Epithelial cell of proximal tubule (primary cell): ENCODE measurements around the gene CCT6A. TPM values are rescaled to one million over a fixed set of nuclear protein-coding genes. Genes with fewer than 3 reads are reported as not detected.
"Not testable (repeated sequence)": the region's sequence is repeated elsewhere in the genome, so short reads cannot be mapped to it uniquely, and the experiment has no call there.

Source experiments
- DNase-seq: peaks from one replicate; pipeline ENCODE4 v3.0.0-alpha.2; 2011; ENCODE audit warnings: low read depth
- H3K4me3 ChIP-seq: 2 replicates; pipeline ENCODE4 v1.5.1; 2011; ENCODE audit warnings: low read depth, mild to moderate bottlenecking, low read length
- total RNA-seq: library from RNA; depleted of rRNA; stranded (reverse); fragments of >200 nt; gene quantifications from 2 replicates; pipeline ENCODE4 v1.2.3, GENCODE V29; 2015
- TF ChIP-seq, protein P1 (sequence below): conservative IDR thresholded peaks from 2 replicates; pipeline ENCODE4 v1.5.1; 2012; ENCODE audit warnings: low read depth, mild to moderate bottlenecking, low read length

The CCT6A gene
- total RNA-seq, 1 donor from 2014 or later, result 272 TPM

DNA sequence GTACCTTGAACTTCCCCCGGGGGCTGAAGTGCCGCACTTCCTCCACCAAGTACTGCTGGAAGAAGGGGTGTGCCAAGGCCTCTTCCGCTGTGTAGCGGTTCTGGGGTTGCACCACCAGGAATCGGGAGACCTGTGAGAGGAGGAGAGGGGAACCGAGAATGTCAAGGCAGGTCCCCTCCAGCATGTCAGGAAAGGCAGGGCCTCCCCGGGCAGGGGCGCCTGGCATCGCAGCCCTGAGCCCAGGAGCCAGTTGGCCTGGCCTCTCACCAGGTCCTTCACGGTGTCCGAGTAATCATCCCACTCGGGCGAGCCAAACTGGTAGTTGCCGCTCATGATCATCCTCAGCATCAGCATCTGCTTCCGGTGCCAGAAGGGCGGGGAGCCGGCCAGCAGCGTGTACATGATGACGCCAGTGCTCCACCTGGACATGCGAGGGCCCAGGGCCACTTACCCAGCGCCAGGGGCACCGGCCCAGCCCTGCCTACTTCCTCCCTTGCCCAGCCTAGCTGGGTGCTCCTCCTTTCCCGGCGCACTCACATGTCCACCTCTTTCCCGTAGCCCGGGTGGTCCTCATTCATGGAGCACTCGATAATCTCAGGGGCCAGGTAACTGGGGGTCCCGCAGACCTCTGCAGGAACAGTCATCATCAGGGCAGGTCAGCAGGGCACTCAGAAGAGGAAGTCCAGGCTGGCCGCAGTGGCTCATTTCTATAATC is 30.2 kb downstream of the CCT6A start:
- DNase-seq, result no peak
- no peak overlapping the region for H3K4me3 ChIP-seq
- TF ChIP-seq, protein P1, sequence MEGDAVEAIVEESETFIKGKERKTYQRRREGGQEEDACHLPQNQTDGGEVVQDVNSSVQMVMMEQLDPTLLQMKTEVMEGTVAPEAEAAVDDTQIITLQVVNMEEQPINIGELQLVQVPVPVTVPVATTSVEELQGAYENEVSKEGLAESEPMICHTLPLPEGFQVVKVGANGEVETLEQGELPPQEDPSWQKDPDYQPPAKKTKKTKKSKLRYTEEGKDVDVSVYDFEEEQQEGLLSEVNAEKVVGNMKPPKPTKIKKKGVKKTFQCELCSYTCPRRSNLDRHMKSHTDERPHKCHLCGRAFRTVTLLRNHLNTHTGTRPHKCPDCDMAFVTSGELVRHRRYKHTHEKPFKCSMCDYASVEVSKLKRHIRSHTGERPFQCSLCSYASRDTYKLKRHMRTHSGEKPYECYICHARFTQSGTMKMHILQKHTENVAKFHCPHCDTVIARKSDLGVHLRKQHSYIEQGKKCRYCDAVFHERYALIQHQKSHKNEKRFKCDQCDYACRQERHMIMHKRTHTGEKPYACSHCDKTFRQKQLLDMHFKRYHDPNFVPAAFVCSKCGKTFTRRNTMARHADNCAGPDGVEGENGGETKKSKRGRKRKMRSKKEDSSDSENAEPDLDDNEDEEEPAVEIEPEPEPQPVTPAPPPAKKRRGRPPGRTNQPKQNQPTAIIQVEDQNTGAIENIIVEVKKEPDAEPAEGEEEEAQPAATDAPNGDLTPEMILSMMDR, result no peak

DNA sequence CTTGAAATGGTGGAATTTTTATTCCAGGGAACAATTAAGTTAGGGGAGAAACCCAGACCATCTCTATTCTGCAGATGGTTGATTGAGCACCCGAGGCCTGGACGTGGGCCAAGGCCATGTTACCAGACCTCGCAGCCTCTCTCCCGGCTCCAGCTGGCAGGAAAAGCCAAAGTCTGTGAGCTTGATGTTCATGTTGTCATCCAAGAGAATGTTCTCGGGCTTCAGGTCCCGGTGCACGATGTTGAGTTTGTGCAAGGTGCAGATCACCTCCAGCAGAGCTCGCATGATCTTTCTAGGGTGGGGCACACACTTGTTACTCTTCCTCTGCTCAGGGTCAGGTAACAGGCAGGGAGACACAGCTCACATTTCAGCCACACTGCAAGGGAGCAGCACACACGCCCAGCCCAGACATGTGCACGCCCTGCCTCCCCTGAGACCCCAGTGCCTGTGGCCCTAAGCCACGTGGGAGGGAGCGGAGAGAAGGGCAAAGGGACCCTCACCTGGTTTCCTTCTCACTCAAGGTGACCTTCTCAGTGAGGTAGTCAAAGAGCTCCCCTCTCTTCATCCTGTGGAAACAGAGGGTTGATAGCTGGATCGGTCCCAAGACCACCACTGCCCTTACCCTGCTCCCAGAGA is 31.7 kb downstream of the CCT6A start:
- no peak for DNase-seq
- H3K4me3 ChIP-seq, result no peak overlapping the region
- TF ChIP-seq, protein P1, result no peak

DNA sequence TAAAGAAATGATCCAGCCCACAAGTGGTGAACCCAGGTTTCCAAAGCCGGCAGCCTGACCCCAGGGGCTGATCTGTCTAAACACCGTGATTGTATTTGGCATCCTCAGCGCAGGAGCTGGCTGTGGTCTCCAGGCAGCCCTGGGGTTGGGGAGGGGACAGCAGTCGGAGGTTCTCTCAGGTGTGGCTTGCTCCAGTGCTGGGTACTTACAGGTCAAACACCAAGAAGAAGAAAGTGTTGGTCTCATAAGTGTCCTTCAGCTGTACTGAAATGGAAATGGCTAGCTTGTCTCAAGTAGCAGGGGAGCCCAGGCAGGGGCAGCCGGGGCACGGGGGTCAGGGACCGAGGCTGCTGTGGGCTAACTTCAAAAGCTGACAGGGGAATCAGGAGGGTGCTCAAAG is 35.2 kb downstream of the CCT6A start:
- TF ChIP-seq, protein P1, result no peak
- no peak overlapping the region for H3K4me3 ChIP-seq
- no peak for DNase-seq

DNA sequence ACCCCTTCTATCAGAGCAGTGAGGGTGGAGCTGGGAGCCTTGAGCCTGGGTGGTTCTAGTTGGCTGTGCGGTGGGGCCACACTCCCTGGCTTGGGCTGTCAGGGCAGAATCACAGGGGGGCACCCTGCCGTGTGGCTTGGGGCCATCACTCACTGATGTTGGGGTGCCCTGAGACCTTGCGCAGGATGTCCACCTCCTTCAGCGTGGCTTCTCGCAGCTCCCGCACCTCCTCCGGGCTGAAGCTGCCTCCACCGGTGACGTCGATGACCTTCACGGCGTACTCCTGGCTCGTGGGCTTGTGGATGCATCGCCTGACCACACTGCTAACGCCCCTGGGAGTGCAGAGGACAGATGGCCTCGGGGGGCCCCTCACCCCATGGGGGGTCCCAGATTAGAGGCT is 35.9 kb downstream of the CCT6A start:
- TF ChIP-seq, protein P1, result no peak
- DNase-seq, result no peak
- H3K4me3 ChIP-seq, result no peak overlapping the region

DNA sequence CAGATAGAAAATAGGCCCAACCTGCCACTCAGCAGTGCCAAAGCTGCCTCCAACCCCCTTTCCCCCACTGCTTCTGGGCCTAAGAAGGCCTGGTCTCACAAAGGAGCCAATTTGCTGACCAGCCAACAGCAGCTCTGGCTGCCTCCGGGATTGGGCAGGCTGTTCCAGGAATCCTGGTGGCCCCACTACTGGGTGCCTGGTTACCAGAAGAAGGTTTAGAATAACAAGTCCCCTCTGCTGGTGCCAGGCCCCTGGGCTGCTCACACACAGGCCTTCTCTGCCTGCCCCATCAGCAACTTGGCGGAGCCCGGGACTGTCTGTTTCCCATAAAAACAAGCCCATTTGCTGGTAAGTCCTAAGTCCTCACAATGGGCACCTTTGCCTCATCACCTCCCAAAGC is 40.0 kb downstream of the CCT6A start:
- H3K4me3 ChIP-seq, result no peak overlapping the region
- no peak for DNase-seq
- TF ChIP-seq, protein P1, result no peak

DNA sequence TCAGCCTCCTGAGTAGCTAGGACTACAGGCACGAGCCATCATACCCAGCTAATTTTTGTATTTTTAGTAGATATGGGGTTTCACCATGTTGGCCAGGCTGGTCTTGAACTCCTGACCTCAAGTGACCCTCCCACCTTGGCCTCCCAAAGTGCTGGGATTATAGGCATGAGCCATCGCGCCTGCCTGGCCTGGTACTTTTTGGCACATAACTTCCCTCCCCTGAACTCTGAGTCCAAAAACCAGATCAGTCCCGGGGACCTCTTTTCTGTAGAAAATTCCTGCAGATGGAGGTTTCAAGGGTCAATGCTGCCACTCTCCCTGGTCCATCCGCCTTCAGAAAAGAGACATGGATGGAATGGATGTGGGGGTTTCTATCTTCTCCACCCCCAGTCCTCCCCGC is 40.8 kb downstream of the CCT6A start:
- DNase-seq, H3K4me3 ChIP-seq: not testable (repeated sequence)

DNA sequence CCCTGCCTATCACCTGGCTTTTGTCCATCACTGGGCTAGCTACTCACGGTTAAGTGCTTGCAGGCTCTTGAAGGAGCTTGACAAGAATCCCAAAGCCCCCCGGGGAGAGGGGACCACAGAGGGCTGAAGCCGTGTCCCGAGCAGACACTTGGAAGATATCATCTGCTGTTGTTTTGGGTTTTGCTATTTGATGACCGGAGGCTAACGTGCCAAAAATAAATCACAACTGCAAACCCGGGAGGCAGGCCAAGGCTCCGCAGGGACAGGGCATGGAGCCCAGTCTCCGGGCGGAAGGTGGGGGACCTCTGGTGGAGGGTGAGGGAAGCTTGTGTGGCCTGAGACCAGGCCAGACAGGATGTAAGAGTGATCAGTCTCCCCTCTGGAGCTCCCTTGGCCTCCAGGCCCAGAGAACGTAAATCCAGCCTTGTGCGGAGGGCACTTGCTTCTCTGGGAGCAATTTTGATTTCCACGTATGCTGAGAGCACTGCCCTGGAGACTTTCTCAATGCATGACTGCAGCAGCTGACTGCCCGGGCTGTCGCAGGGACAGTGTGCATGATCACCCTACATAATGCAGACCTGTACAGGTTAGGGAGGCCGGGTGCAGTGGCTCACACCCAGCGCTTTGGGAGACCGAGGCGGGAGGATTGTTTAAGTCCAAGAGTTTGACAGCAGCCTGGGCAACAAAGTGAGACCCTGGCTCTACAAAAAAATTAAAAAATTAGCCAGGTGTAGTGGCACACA is 41.4 kb downstream of the CCT6A start, which contains the start of gene PHKG1:
Gene PHKG1, minus strand, starts transcription at position 164 of the 743 bp plus-strand sequence. CDS start 4,011 bp downstream, outside the sequence.
- DNase-seq, result no peak
- no peak within 1 kb of the TSS for H3K4me3 ChIP-seq
- TF ChIP-seq, protein P1, result peak; percentile 74
